Right ventricle myocardium superior (tissue), 1 donor: ENCODE measurements around the gene PHLPP2. TPM values are rescaled to one million over a fixed set of nuclear protein-coding genes. Genes with fewer than 3 reads are reported as not detected.
"Not testable (repeated sequence)": the region's sequence is repeated elsewhere in the genome, so short reads cannot be mapped to it uniquely, and the experiment has no call there.

Experiments used
- ATAC-seq: fragments of 200-7000 bp; cut with Tn5 transposase; one replicate; pipeline ENCODE4 v1.9.1; 2020; ENCODE audit warnings: mild to moderate bottlenecking; ENCODE audit not compliant: poor library complexity
- DNase-seq: peaks from one replicate; pipeline ENCODE4 v3.0.0-alpha.2; 2020
- intact Hi-C: fragments of 100-400 bp; cut with DNase I; formaldehyde crosslinking; loops from one replicate; pipeline ENCODE4 v1.11.2; 2022
- total RNA-seq: library from RNA; stranded (reverse); fragmentation: NEBNext Ultra II Directional; extraction: Animal tissue kit (Norgen Biotek cat#: 25700); gene quantifications from one replicate; pipeline ENCODE4 v1.2.1, GENCODE V29; 2021
- donor health status: DM: no; HTN: yes; CAD: no; lungs with severe emphysema.

Gene PHLPP2
- total RNA-seq, 1 donor from 2014 or later, result 1.5 TPM

GRCh38 chr16:71630808-71631207 is 93.7 kb downstream of the PHLPP2 start:
- intact Hi-C loops, result no loop called here
- no peak for DNase-seq
- no peak for ATAC-seq

GRCh38 chr16:71629278-71630016 is 95.1 kb downstream of the PHLPP2 start:
- ATAC-seq, result no peak
- no peak for DNase-seq

GRCh38 chr16:71628810-71629209 is 95.7 kb downstream of the PHLPP2 start:
- no peak for DNase-seq
- no peak for ATAC-seq
- intact Hi-C loops, result no loop called here

More at GRCh38 chr16:71629278-71630016, 95.1 kb downstream of the PHLPP2 start:
- intact Hi-C loops, result no loop called here

GRCh38 chr16:71627731-71628181 is 96.7 kb downstream of the PHLPP2 start:
- ATAC-seq (no peak), DNase-seq (no peak)
- intact Hi-C loops, result no loop called here

- intact Hi-C loops, result no loop called here
- DNase-seq, result no peak
- peak; percentile 36 for ATAC-seq
Measured at GRCh38 chr16:71626858-71627213, 97.7 kb downstream of the PHLPP2 start.

- intact Hi-C loops, result no loop called here
- DNase-seq (peak; percentile 46), ATAC-seq (no peak)
Measured at GRCh38 chr16:71626018-71626857, 98.3 kb downstream of the PHLPP2 start, which contains the start of gene MARVELD3. MARVELD3 (plus strand) TSS chr16:71626184; CDS start chr16:71626230, 46 bp downstream.

- intact Hi-C loops, result no loop called here
- DNase-seq, result no peak
Measured at GRCh38 chr16:71625113-71625850, 99.2 kb downstream of the PHLPP2 start.

GRCh38 chr16:71623597-71623996 is 100.9 kb downstream of the PHLPP2 start:
- intact Hi-C loops, result no loop called here
- DNase-seq, result no peak
- no peak for ATAC-seq

More at GRCh38 chr16:71625113-71625850, 99.2 kb downstream of the PHLPP2 start:
- ATAC-seq, result no peak

- ATAC-seq (no peak), DNase-seq (no peak)
- intact Hi-C loops, result no loop called here
Measured at GRCh38 chr16:71622088-71622487, 102.4 kb downstream of the PHLPP2 start.

GRCh38 chr16:71618429-71618828 is 106.1 kb downstream of the PHLPP2 start:
- intact Hi-C loops, result no loop called here

GRCh38 chr16:71614956-71615355 is 109.5 kb downstream of the PHLPP2 start:
- not testable (repeated sequence) for ATAC-seq, DNase-seq
- intact Hi-C loops, result loop anchor here (5.0 kb wide), 1 partner anchor 203 kb away; no protein-coding TSS in a partner anchor

More at GRCh38 chr16:71618429-71618828, 106.1 kb downstream of the PHLPP2 start:
- ATAC-seq (no peak), DNase-seq (no peak)

- DNase-seq (peak; percentile 67), ATAC-seq (peak; percentile 75)
- intact Hi-C loops, result loop anchor here (5.0 kb wide), 1 partner anchor 199 kb away; no protein-coding TSS in a partner anchor
Measured at GRCh38 chr16:71610936-71611871, 113.3 kb downstream of the PHLPP2 start.

- DNase-seq, result no peak
- intact Hi-C loops, result loop anchor here (5.0 kb wide), 1 partner anchor 198 kb away; no protein-coding TSS in a partner anchor
- no peak for ATAC-seq
Measured at GRCh38 chr16:71610447-71610846, 114.1 kb downstream of the PHLPP2 start.

- DNase-seq (no peak), ATAC-seq (no peak)
- intact Hi-C loops, result no loop called here
Measured at GRCh38 chr16:71609066-71609465, 115.4 kb downstream of the PHLPP2 start.

GRCh38 chr16:71600822-71601221 is 123.7 kb downstream of the PHLPP2 start:
- DNase-seq, result no peak
- intact Hi-C loops, result no loop called here
- ATAC-seq, result no peak

GRCh38 chr16:71598426-71598825 is 126.1 kb downstream of the PHLPP2 start:
- intact Hi-C loops, DNase-seq, ATAC-seq: not testable (repeated sequence)

GRCh38 chr16:71595340-71595826 is 129.1 kb downstream of the PHLPP2 start:
- ATAC-seq, result not testable (repeated sequence)

More at GRCh38 chr16:71595340-71595826, 129.1 kb downstream of the PHLPP2 start:
- intact Hi-C loops, DNase-seq: not testable (repeated sequence)
